Measurements from ENCODE around the gene DIAPH2. TPM values are rescaled to one million over a fixed set of nuclear protein-coding genes. Genes with fewer than 3 reads are reported as not detected.
"Not testable (repeated sequence)": the region's sequence is repeated elsewhere in the genome, so short reads cannot be mapped to it uniquely, and the experiment has no call there.

Gene DIAPH2
- polyA plus RNA-seq, 4 donors: 7.0 to 8.3 (median 7.7) TPM

- DNase-seq (ENCODE audit: low read depth in 4 of 4, low spot score in 2 of 4): not testable (repeated sequence)
These were observed 29.8 kb downstream of the DIAPH2 start for GRCh38 chrX:96714393-96714792.

GRCh38 chrX:96715481-96715880 lies 30.8 kb downstream of the DIAPH2 start:
- no peak for DNase-seq (ENCODE audit: low read depth in 4 of 4, low spot score in 2 of 4)

DNA sequence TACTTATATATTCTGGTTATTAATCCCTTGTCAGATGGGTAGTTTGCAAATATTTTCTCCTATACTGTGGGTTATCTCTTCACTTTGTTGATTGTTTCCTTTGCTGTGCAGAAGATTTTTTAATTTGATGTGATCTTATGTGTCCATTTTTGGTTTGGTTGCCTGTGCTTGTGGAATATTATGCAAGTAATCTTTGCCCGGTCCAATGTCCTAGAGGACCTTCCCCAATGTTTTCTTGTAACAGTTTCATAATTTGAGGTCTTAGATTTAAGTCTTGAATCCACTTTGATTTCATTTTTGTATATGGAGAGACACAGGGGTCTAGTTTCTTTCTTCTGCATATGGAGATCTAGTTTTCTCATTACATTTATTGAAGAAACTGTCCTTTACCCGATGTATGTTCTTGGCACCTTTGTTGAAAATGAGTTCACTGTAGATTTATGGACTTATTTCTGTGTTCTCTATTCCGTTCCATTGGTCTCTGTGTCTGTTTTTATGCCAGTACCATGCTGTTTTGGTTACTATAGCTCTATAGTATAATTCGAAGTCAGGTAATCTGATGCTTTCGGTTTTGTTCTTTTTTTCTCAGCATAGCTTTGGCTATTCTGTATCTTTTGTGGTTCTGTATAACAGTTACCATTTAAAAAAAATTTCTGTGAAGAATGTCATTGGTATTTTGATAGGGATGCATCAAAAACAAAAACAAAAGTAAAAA lies 34.7 kb downstream of the DIAPH2 start:
- no peak for DNase-seq (ENCODE audit: low read depth in 4 of 4, low spot score in 2 of 4)

- DNase-seq (ENCODE audit: low read depth in 4 of 4, low spot score in 2 of 4): no peak
These were observed 36.7 kb downstream of the DIAPH2 start for GRCh38 chrX:96721354-96721753.

- no peak for DNase-seq (ENCODE audit: low read depth in 4 of 4, low spot score in 2 of 4)
These were observed 38.1 kb downstream of the DIAPH2 start for GRCh38 chrX:96722781-96723180.

DNA sequence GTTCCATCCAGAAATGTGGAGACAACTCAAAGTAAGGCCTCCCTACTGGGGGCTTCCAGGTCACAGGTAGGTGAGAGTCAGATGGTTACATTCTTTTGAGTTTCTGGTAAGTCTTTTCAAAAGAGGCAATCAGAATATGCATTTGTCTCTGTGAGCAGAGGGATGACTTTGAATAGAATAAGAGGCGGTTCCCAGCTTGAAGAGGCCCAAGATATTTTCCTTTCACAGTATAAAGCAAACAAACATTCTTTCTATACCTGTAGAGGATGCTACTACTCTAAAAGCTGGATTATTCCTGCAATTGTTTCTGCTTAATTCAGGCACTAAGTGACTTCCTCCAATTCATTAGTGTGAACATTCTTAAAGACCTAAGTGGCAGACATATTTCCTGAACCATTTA lies 44.4 kb downstream of the DIAPH2 start:
- no peak for DNase-seq (ENCODE audit: low read depth in 4 of 4, low spot score in 2 of 4)

DNA sequence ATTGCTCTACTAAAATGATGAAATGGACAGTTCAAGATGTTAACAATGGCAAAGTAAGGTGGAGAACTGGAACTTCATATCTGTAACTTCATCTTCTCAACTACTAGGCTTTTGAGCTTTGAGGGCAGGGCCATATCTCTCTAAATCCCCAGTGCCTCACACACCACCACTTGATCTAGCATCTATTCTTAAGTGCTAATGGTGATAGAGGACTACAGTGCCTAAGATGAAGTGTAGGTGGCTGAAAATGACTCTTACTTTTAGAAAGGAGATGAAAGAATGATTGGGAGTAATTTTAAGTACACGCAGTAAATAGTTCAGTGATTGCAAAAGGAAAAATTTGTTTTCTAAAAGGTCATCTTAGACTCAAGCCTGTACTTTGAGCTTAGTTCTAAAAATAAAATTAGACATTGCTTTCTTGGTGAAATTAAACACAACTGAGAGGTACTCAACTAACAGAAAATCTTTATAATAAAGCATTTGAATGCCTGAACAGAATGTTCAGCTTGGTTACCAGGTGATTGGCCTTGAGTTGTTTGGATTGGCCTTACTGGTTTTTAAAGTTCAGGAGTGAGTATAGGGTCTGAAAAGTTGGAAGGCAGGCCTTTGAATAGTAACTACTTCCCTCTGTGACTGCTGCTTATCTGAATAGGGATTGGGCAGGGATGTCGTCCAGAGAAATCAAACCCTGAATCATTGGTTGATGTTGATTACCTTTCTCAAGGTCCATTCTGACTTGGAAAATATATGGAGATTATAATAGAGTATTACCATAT lies 45.4 kb downstream of the DIAPH2 start:
- DNase-seq (ENCODE audit: low read depth in 4 of 4, low spot score in 2 of 4): no peak

DNA sequence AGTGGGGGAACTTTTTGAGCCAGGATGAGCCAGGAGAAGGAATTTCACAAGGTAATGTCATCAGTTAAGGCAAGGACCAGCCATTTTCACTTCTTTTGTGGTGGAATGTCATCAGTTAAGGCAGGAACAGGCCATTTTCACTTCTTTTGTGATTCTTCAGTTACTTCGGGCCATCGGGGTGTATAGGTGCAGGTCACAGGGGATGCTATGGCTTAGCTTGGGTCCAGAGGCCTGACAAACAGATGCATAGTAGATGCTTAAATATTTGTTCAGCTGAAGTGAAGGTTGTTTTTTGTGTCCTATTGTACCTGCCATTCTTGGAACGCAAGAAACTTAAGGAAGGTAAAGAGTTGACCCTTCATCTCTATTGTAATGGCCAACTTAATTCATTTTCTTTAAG lies 46.4 kb downstream of the DIAPH2 start:
- not testable (repeated sequence) for DNase-seq (ENCODE audit: low read depth in 4 of 4, low spot score in 2 of 4)

- DNase-seq (ENCODE audit: low read depth in 4 of 4, low spot score in 2 of 4): no peak
These were observed 58.9 kb downstream of the DIAPH2 start for GRCh38 chrX:96743367-96744073.

DNA sequence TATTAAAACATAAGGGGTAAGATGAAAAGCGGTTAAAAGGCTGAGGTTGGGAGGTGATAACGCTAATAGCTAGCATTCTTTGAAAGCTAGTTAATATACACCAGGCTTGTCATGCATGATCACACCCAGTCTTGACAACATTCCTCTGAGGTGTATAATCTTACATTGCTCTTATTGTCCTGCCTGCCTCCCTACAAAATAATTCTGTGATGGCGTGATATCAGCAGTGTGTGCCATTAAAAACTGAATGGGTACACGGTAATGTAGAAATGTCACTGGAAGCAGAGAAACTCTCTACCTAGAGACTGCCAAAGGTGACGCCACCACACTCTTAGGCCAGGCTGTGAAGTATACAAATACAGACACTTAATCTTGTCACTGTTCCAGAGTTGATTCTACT lies 68.1 kb downstream of the DIAPH2 start:
- DNase-seq (ENCODE audit: low read depth in 4 of 4, low spot score in 2 of 4): peak in 2 of 4 donors; percentile 5 to 12

DNA sequence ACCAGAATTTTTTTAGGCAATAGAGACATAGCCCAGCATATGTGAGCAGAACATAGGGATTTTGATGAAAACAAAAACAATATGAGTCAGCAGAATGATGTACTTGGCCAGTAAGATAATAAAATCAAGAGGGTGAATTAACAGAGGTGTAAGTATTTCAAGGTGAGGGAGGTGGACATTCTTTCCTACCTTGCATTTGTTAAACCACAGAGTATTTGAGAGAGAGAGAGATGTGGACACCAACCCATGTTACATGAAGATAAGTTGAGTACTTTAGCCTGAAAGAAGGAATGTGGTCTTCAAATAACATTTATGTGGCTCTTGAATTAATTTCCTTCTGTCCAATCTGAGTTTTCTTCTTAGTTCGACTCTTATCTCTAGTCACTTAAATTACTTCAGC lies 68.6 kb downstream of the DIAPH2 start:
- no peak for DNase-seq (ENCODE audit: low read depth in 4 of 4, low spot score in 2 of 4)

- no peak for DNase-seq (ENCODE audit: low read depth in 4 of 4, low spot score in 2 of 4)
These were observed 71.8 kb downstream of the DIAPH2 start for GRCh38 chrX:96756491-96756890.

DNA sequence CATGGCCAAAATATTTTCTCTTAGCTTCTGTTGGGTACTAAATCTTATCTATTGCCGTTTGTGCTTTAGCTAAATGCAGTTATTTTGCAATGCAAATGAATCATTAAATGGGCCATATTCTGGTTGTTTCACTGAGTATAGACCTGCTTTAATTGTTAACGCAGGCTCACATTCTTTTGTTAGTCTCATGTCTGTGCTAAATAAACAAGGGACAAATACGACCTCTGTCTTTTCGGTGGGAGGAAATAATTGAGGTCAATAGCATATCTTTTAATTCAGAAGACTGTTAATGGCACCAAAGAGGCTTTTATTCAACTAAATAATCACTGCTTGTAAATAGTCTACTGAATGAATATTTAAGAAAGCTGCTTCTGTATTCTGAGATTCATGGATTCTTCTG lies 76.9 kb downstream of the DIAPH2 start:
- DNase-seq (ENCODE audit: low read depth in 4 of 4, low spot score in 2 of 4): no peak

DNA sequence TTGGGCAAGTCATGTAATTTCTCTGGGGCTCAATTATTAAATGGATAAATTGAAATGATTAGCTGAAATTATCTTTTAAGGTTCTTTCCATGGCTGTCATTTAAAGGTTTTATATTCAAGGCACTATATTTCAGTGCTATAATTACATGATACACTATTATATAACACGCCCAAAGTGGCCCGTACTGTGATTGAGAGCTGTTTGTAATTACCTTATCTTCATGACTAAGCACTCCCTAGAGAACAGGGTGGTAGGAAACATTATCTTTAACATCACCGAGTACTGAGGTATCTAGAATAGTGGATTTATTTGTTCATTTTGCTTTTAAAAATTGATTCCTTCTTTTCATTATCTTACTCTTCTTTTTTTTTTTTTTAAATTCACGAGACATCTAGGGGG lies 79.0 kb downstream of the DIAPH2 start:
- no peak for DNase-seq (ENCODE audit: low read depth in 4 of 4, low spot score in 2 of 4)

- DNase-seq (ENCODE audit: low read depth in 4 of 4, low spot score in 2 of 4): no peak
These were observed 80.2 kb downstream of the DIAPH2 start for GRCh38 chrX:96764864-96765263.

DNA sequence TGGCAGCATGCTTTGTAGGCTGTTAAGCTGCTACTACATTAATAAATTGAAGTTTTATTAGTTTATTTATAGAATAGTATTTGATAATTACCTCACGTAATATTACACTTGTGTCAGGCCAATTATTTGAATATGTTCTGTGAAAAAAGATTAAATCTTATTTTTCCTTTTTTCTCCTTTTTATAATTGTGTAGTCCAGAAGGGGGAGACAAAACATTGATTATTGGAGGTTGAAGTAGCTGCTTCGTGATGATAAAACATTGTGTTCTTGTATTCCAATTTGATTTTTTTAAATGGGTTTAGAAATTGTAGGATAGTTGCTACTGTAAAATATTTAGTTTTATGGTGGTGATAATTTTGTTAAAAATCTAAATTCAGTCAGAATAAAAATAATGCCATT lies 85.7 kb downstream of the DIAPH2 start:
- DNase-seq (ENCODE audit: low read depth in 4 of 4, low spot score in 2 of 4): no peak

DNA sequence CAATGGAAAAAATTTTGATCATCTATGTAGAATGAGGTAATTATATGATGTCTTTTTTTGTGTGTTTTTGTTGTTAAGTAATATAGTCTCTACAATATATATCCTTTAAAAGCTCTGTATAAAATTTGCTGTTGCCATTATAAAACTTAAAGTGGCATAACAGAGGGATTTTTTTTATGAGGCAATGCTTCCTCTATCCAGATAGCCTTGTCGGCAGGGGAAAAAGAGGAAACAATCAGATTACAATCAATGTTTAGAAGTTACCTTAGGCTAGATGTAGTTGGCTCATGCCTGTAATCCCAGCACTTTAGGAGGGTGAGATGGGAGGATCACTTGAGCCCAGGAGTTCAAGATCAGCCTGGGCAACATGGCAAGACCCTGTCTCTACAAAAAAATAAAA lies 86.8 kb downstream of the DIAPH2 start:
- no peak for DNase-seq (ENCODE audit: low read depth in 4 of 4, low spot score in 2 of 4)

GRCh38 chrX:96774116-96774515 lies 89.5 kb downstream of the DIAPH2 start:
- DNase-seq (ENCODE audit: low read depth in 4 of 4, low spot score in 2 of 4): no peak

DNA sequence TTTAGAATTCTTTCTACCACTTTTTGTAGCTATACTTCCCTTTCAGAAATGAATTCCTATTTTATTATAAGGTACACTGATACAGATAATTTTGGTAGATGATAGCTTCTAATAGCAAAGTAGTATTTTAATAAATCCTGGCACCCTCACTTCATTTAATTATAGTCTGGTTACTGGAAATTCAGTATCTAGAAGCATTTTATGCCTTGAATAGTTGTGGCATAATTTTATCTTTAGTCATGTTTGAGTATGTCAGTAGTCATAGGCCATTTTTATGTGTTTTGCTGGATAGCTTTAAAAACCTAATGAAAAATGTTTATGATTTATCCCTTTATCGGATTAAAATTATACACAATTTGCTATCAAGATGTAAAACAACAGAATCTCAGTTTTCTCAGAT lies 92.3 kb downstream of the DIAPH2 start:
- DNase-seq (ENCODE audit: low read depth in 4 of 4, low spot score in 2 of 4): no peak

GRCh38 chrX:96791559-96791958 lies 106.9 kb downstream of the DIAPH2 start:
- no peak for DNase-seq (ENCODE audit: low read depth in 4 of 4, low spot score in 2 of 4)

- DNase-seq (ENCODE audit: low read depth in 4 of 4, low spot score in 2 of 4): no peak
These were observed 107.4 kb downstream of the DIAPH2 start for GRCh38 chrX:96792047-96792446.

- no peak for DNase-seq (ENCODE audit: low read depth in 4 of 4, low spot score in 2 of 4)
These were observed 114.3 kb downstream of the DIAPH2 start for GRCh38 chrX:96798982-96799381.

Measured in left renal cortex interstitium (tissue), 4 donors.